GM19324 (cell line): ENCODE data around the gene DNAJB14.
A peak's percentile ranks its signal among the peaks of the same experiment; 100 is the strongest.

Experiments
- ATAC-seq: cut with Tn5 transposase; IDR thresholded peaks from one replicate; pipeline ENCODE4 v1.9.1; 2021; ENCODE audit warnings: mild to moderate bottlenecking, moderate library complexity; ENCODE audit not compliant: unreplicated experiment, low FRiP score

Gene DNAJB14

GRCh38 chr4:99875071-99875470 is 71.3 kb downstream of the DNAJB14 start:
- no peak for ATAC-seq

- ATAC-seq, result no peak
Observed at GRCh38 chr4:99872570-99872969, 73.8 kb downstream of the DNAJB14 start.

GRCh38 chr4:99868126-99868596 is 78.3 kb downstream of the DNAJB14 start:
- ATAC-seq, result no peak

GRCh38 chr4:99863804-99864203 is 82.6 kb downstream of the DNAJB14 start:
- no peak for ATAC-seq

- ATAC-seq, result no peak
Observed at GRCh38 chr4:99861120-99861905, 85.1 kb downstream of the DNAJB14 start.

- no peak for ATAC-seq
Observed at GRCh38 chr4:99860521-99860920, 85.9 kb downstream of the DNAJB14 start.

GRCh38 chr4:99859618-99860017 is 86.8 kb downstream of the DNAJB14 start:
- no peak for ATAC-seq

- no peak for ATAC-seq
Observed at GRCh38 chr4:99857307-99857706, 89.1 kb downstream of the DNAJB14 start.

- no peak for ATAC-seq
Observed at GRCh38 chr4:99856166-99856565, 90.3 kb downstream of the DNAJB14 start.

GRCh38 chr4:99855678-99856077 is 90.7 kb downstream of the DNAJB14 start:
- ATAC-seq, result peak; percentile 66

GRCh38 chr4:99853999-99854398 is 92.4 kb downstream of the DNAJB14 start:
- ATAC-seq, result no peak

GRCh38 chr4:99853190-99853589 is 93.2 kb downstream of the DNAJB14 start:
- no peak for ATAC-seq

GRCh38 chr4:99852199-99852749 is 94.1 kb downstream of the DNAJB14 start:
- no peak for ATAC-seq

- peak; percentile 35 for ATAC-seq
Observed at GRCh38 chr4:99848591-99849001, 97.8 kb downstream of the DNAJB14 start.

GRCh38 chr4:99847362-99847976 is 98.9 kb downstream of the DNAJB14 start:
- ATAC-seq, result peak; percentile 70

GRCh38 chr4:99846891-99847290 is 99.5 kb downstream of the DNAJB14 start:
- ATAC-seq, result no peak
